Measurements from ENCODE around the gene HAP1. TPM values are rescaled to one million over a fixed set of nuclear protein-coding genes. Genes with fewer than 3 reads are reported as not detected.

The HAP1 gene
- total and polyA plus RNA-seq, 7 experiments from 2014 or later: 0.08 TPM; not detected in 6

GRCh38 chr17:41772218-41772585, 37.8 kb upstream of the HAP1 start:
- H3K27ac Mint-ChIP-seq: no peak overlapping the region
- H3K9me3 ChIP-seq (ENCODE audit: control insufficient read depth in 2 of 3, low read length in 3 of 3): no peaks in the 10 kb centered on the region
- no peaks in the 10 kb centered on the region for H3K9me3 Mint-ChIP-seq
- H3K27me3 Mint-ChIP-seq: peaks cover 0 to 5% (median 4%) of the 10 kb centered on the region in 5 donors
- ATAC-seq (no peak), DNase-seq (no peak)
- no peak overlapping the region for H3K4me3 ChIP-seq (ENCODE audit: low read length)
- ChIA-PET CTCF (no interaction called here), POLR2A (no interaction called here)
- intact Hi-C loops (cut with micrococcal nuclease): no loop called here
- no peak overlapping the region for H3K27ac ChIP-seq (ENCODE audit: low read depth, low read length)
- no peaks in the 10 kb centered on the region for H3K27me3 ChIP-seq (ENCODE audit: control insufficient read depth in 2 of 2, insufficient read depth in 2 of 2, low read length in 2 of 2)
- H3K36me3 ChIP-seq (ENCODE audit: control insufficient read depth in 2 of 3, insufficient read depth in 3 of 3, low read length in 3 of 3): no peaks in the 10 kb centered on the region
- H3K4me1 ChIP-seq (ENCODE audit: control insufficient read depth in 2 of 2, insufficient read depth in 2 of 2, low read length in 2 of 2): no peaks in the 10 kb centered on the region
- peaks cover 0 to 3% (median 0%) of the 10 kb centered on the region in 5 donors for H3K36me3 Mint-ChIP-seq
- no peak overlapping the region for H3K4me3 Mint-ChIP-seq
- no peaks in the 10 kb centered on the region for H3K4me1 Mint-ChIP-seq

- no peaks in the 10 kb centered on the region for H3K36me3 ChIP-seq (ENCODE audit: control insufficient read depth in 2 of 3, insufficient read depth in 3 of 3, low read length in 3 of 3)
- intact Hi-C loops (cut with micrococcal nuclease): no loop called here
Measured at GRCh38 chr17:41771389-41772206, 37.2 kb upstream of the HAP1 start.

GRCh38 chr17:41769985-41770384, 35.5 kb upstream of the HAP1 start:
- intact Hi-C loops (cut with micrococcal nuclease): no loop called here
- H3K4me3 Mint-ChIP-seq: no peak overlapping the region
- Histone ChIP-seq H3K27ac (ENCODE audit: low read depth, low read length) (no peak overlapping the region), H3K9me3 (ENCODE audit: control insufficient read depth in 2 of 3, low read length in 3 of 3) (no peaks in the 10 kb centered on the region), H3K27me3 (ENCODE audit: control insufficient read depth in 2 of 2, insufficient read depth in 2 of 2, low read length in 2 of 2) (no peaks in the 10 kb centered on the region), H3K4me3 (ENCODE audit: low read length) (no peak overlapping the region), H3K4me1 (ENCODE audit: control insufficient read depth in 2 of 2, insufficient read depth in 2 of 2, low read length in 2 of 2) (no peaks in the 10 kb centered on the region), H3K36me3 (ENCODE audit: control insufficient read depth in 2 of 3, insufficient read depth in 3 of 3, low read length in 3 of 3) (no peaks in the 10 kb centered on the region)
- no peaks in the 10 kb centered on the region for H3K4me1 Mint-ChIP-seq
- CTCF ChIA-PET: no interaction called here
- no peak for DNase-seq
- no peak overlapping the region for H3K27ac Mint-ChIP-seq
- no peaks in the 10 kb centered on the region for H3K36me3 Mint-ChIP-seq
- H3K27me3 Mint-ChIP-seq: no peaks in the 10 kb centered on the region
- no peaks in the 10 kb centered on the region for H3K9me3 Mint-ChIP-seq
- POLR2A ChIA-PET: no interaction called here
- no peak for ATAC-seq

More at GRCh38 chr17:41771389-41772206, 37.2 kb upstream of the HAP1 start:
- ChIA-PET POLR2A (interaction anchor here (0.5 to 0.6 kb wide), 2 partner anchors 75 to 857 kb away, joined by 3 to 5 read pairs; no protein-coding TSS in a partner anchor), CTCF (no interaction called here)
- no peak for DNase-seq
- Mint-ChIP-seq H3K4me3 (no peak overlapping the region), H3K4me1 (no peaks in the 10 kb centered on the region), H3K27me3 (peaks cover 0 to 5% (median 4%) of the 10 kb centered on the region in 5 donors), H3K36me3 (peaks cover 0 to 3% (median 0%) of the 10 kb centered on the region in 5 donors), H3K9me3 (no peaks in the 10 kb centered on the region), H3K27ac (peak overlapping the region in 1 of 9 donors; percentile 41)
- Histone ChIP-seq H3K9me3 (ENCODE audit: control insufficient read depth in 2 of 3, low read length in 3 of 3) (no peaks in the 10 kb centered on the region), H3K4me3 (ENCODE audit: low read length) (no peak overlapping the region), H3K27ac (ENCODE audit: low read depth, low read length) (no peak overlapping the region), H3K4me1 (ENCODE audit: control insufficient read depth in 2 of 2, insufficient read depth in 2 of 2, low read length in 2 of 2) (no peaks in the 10 kb centered on the region), H3K27me3 (ENCODE audit: control insufficient read depth in 2 of 2, insufficient read depth in 2 of 2, low read length in 2 of 2) (no peaks in the 10 kb centered on the region)
- ATAC-seq: no peak

- CTCF ChIA-PET: no interaction called here
- Histone ChIP-seq H3K4me3 (ENCODE audit: low read length) (no peak overlapping the region), H3K9me3 (ENCODE audit: control insufficient read depth in 2 of 3, low read length in 3 of 3) (no peaks in the 10 kb centered on the region), H3K4me1 (ENCODE audit: control insufficient read depth in 2 of 2, insufficient read depth in 2 of 2, low read length in 2 of 2) (no peaks in the 10 kb centered on the region), H3K27me3 (ENCODE audit: control insufficient read depth in 2 of 2, insufficient read depth in 2 of 2, low read length in 2 of 2) (no peaks in the 10 kb centered on the region), H3K36me3 (ENCODE audit: control insufficient read depth in 2 of 3, insufficient read depth in 3 of 3, low read length in 3 of 3) (no peaks in the 10 kb centered on the region), H3K27ac (ENCODE audit: low read depth, low read length) (no peak overlapping the region)
- H3K27ac Mint-ChIP-seq: no peak overlapping the region
- no peak overlapping the region for H3K4me3 Mint-ChIP-seq
- no peak for DNase-seq
- H3K27me3 Mint-ChIP-seq: no peaks in the 10 kb centered on the region
- no peaks in the 10 kb centered on the region for H3K36me3 Mint-ChIP-seq
- POLR2A ChIA-PET: no interaction called here
- H3K9me3 Mint-ChIP-seq: no peaks in the 10 kb centered on the region
- ATAC-seq: no peak
- no peaks in the 10 kb centered on the region for H3K4me1 Mint-ChIP-seq
- intact Hi-C loops (cut with micrococcal nuclease): no loop called here
Measured at GRCh38 chr17:41769346-41769862, 35.0 kb upstream of the HAP1 start.

- no peak overlapping the region for H3K27ac ChIP-seq (ENCODE audit: low read depth, low read length)
- no peak for DNase-seq
- no peaks in the 10 kb centered on the region for H3K36me3 Mint-ChIP-seq
- no peaks in the 10 kb centered on the region for H3K27me3 Mint-ChIP-seq
- no peak for ATAC-seq
- no peaks in the 10 kb centered on the region for H3K4me1 ChIP-seq (ENCODE audit: control insufficient read depth in 2 of 2, insufficient read depth in 2 of 2, low read length in 2 of 2)
- H3K4me1 Mint-ChIP-seq: no peaks in the 10 kb centered on the region
- no peak overlapping the region for H3K4me3 Mint-ChIP-seq
- POLR2A ChIA-PET: no interaction called here
- intact Hi-C loops (cut with micrococcal nuclease): no loop called here
- CTCF ChIA-PET: no interaction called here
- no peaks in the 10 kb centered on the region for H3K9me3 ChIP-seq (ENCODE audit: control insufficient read depth in 2 of 3, low read length in 3 of 3)
- no peaks in the 10 kb centered on the region for H3K27me3 ChIP-seq (ENCODE audit: control insufficient read depth in 2 of 2, insufficient read depth in 2 of 2, low read length in 2 of 2)
- H3K9me3 Mint-ChIP-seq: no peaks in the 10 kb centered on the region
- no peak overlapping the region for H3K27ac Mint-ChIP-seq
- H3K36me3 ChIP-seq (ENCODE audit: control insufficient read depth in 2 of 3, insufficient read depth in 3 of 3, low read length in 3 of 3): no peaks in the 10 kb centered on the region
- no peak overlapping the region for H3K4me3 ChIP-seq (ENCODE audit: low read length)
Measured at GRCh38 chr17:41768682-41769288, 34.3 kb upstream of the HAP1 start.

GRCh38 chr17:41767324-41768042, 33.0 kb upstream of the HAP1 start:
- H3K4me3 ChIP-seq (ENCODE audit: low read length): no peak overlapping the region
- no peak overlapping the region for H3K27ac Mint-ChIP-seq
- no peaks in the 10 kb centered on the region for H3K36me3 Mint-ChIP-seq
- no peaks in the 10 kb centered on the region for H3K4me1 ChIP-seq (ENCODE audit: control insufficient read depth in 2 of 2, insufficient read depth in 2 of 2, low read length in 2 of 2)
- no peak for ATAC-seq
- no peaks in the 10 kb centered on the region for H3K27me3 Mint-ChIP-seq
- POLR2A ChIA-PET: no interaction called here
- H3K9me3 Mint-ChIP-seq: no peaks in the 10 kb centered on the region
- CTCF ChIA-PET: no interaction called here
- H3K4me3 Mint-ChIP-seq: no peak overlapping the region
- no peaks in the 10 kb centered on the region for H3K36me3 ChIP-seq (ENCODE audit: control insufficient read depth in 2 of 3, insufficient read depth in 3 of 3, low read length in 3 of 3)
- no peaks in the 10 kb centered on the region for H3K4me1 Mint-ChIP-seq
- no peak for DNase-seq
- intact Hi-C loops (cut with micrococcal nuclease): no loop called here
- no peaks in the 10 kb centered on the region for H3K9me3 ChIP-seq (ENCODE audit: control insufficient read depth in 2 of 3, low read length in 3 of 3)
- H3K27me3 ChIP-seq (ENCODE audit: control insufficient read depth in 2 of 2, insufficient read depth in 2 of 2, low read length in 2 of 2): no peaks in the 10 kb centered on the region
- no peak overlapping the region for H3K27ac ChIP-seq (ENCODE audit: low read depth, low read length)

All from naive thymus-derived CD4-positive, alpha-beta T cell (primary cell).